DLD1 (cell line): ENCODE measurements around the gene MITD1.
"Not testable (repeated sequence)": the region's sequence is repeated elsewhere in the genome, so short reads cannot be mapped to it uniquely, and the experiment has no call there.

Experiments used
- in situ Hi-C: cut with HindIII; loops from 2 replicates; pipeline ENCODE4 v1.10.0; 2017; ENCODE audit warnings: low sequenced_read_pairs

The MITD1 gene

GRCh38 chr2:99180755-99181623 lies at the start of gene MITD1, which contains the start of gene MRPL30:
Gene MITD1, minus strand, starts transcription at chr2:99181058. Its CDS starts 77 bp downstream, at chr2:99180981.
Gene MRPL30, plus strand, starts transcription at chr2:99181184. Its CDS starts 5,020 bp downstream, at chr2:99186204.
- in situ Hi-C loops, result no loop called here

- in situ Hi-C loops, result no loop called here
Observed at GRCh38 chr2:99217929-99218501, 37.2 kb upstream of the MITD1 start.

GRCh38 chr2:99216096-99216495 lies 35.2 kb upstream of the MITD1 start:
- in situ Hi-C loops, result no loop called here

- in situ Hi-C loops, result no loop called here
Observed at GRCh38 chr2:99205491-99205890, 24.6 kb upstream of the MITD1 start.

GRCh38 chr2:99201959-99202678 lies 21.3 kb upstream of the MITD1 start:
- in situ Hi-C loops, result no loop called here

- in situ Hi-C loops, result no loop called here
Observed at GRCh38 chr2:99200076-99200800, 19.4 kb upstream of the MITD1 start.

GRCh38 chr2:99198103-99198841 lies 17.4 kb upstream of the MITD1 start:
- in situ Hi-C loops, result no loop called here

- in situ Hi-C loops, result not testable (repeated sequence)
Observed at GRCh38 chr2:99192364-99192763, 11.5 kb upstream of the MITD1 start.

GRCh38 chr2:99190548-99190947 lies 9.7 kb upstream of the MITD1 start:
- in situ Hi-C loops, result no loop called here

- in situ Hi-C loops, result no loop called here
Observed at GRCh38 chr2:99188357-99188756, 7.5 kb upstream of the MITD1 start.

- in situ Hi-C loops, result no loop called here
Observed at GRCh38 chr2:99187011-99187410, 6.2 kb upstream of the MITD1 start.

- in situ Hi-C loops, result no loop called here
Observed at GRCh38 chr2:99184811-99185210, 4.0 kb upstream of the MITD1 start.

GRCh38 chr2:99183025-99183424 lies 2.2 kb upstream of the MITD1 start:
- in situ Hi-C loops, result no loop called here

- in situ Hi-C loops, result no loop called here
Observed at GRCh38 chr2:99181624-99182000, 754 bp upstream of the MITD1 start.

GRCh38 chr2:99171377-99172140 lies 9.3 kb downstream of the MITD1 start:
- in situ Hi-C loops, result no loop called here

GRCh38 chr2:99169534-99169933 lies 11.3 kb downstream of the MITD1 start:
- in situ Hi-C loops, result no loop called here

GRCh38 chr2:99166218-99166617 lies 14.6 kb downstream of the MITD1 start:
- in situ Hi-C loops, result no loop called here

GRCh38 chr2:99159594-99159993 lies 21.3 kb downstream of the MITD1 start:
- in situ Hi-C loops, result no loop called here

- in situ Hi-C loops, result no loop called here
Observed at GRCh38 chr2:99158599-99158998, 22.3 kb downstream of the MITD1 start.

GRCh38 chr2:99156891-99157290 lies 24.0 kb downstream of the MITD1 start:
- in situ Hi-C loops, result no loop called here
